H7 (cell line): ENCODE results near the gene AKT1. TPM values are rescaled to one million over a fixed set of nuclear protein-coding genes. Genes with fewer than 3 reads are reported as not detected.

ENCODE experiments used
- DNase-seq: peaks from one replicate; pipeline ENCODE4 v3.0.0; 2012
- H3K27me3 ChIP-seq: 2 replicates; pipeline ENCODE4 v1.6.0; 2011; ENCODE audit warnings: mild to moderate bottlenecking, low read length; ENCODE audit not compliant: control insufficient read depth, insufficient read depth
- H3K36me3 ChIP-seq: replicated peaks from 2 replicates; pipeline ENCODE4 v1.5.1; 2011; ENCODE audit warnings: low read length; ENCODE audit not compliant: control insufficient read depth, insufficient read depth
- H3K4me3 ChIP-seq: 2 replicates; pipeline ENCODE4 v1.5.1; 2011; ENCODE audit warnings: low read depth, mild to moderate bottlenecking, control low read depth, low read length, moderate library complexity; ENCODE audit not compliant: insufficient read depth
- total RNA-seq: library from RNA; depleted of rRNA; stranded (reverse); fragments of >200 nt; shearing (Covaris generic); gene quantifications from 2 replicates; pipeline ENCODE4 v1.2.3, GENCODE V29; 2014; rRNA removed

AKT1 gene
- total RNA-seq, 1 experiment from 2014 or later, result 165 TPM

- H3K27me3 ChIP-seq, result 0 out of 2 replicates have a peak, but pooled peaks cover 2% of the 10 kb centered on the region
- peak; percentile 99 for DNase-seq
- H3K36me3 ChIP-seq, result no peaks in the 10 kb centered on the region; the same call in 1 of the 2 replicates
- peak within 1 kb of the TSS; percentile 79 for H3K4me3 ChIP-seq
Measured at GRCh38 chr14:104723651-104724406, 71.7 kb downstream of the AKT1 start, which contains the start of gene ADSS1. TSS of gene ADSS1 (plus strand) at chr14:104724229. CDS start at chr14:104724271, 42 bp downstream.

DNA sequence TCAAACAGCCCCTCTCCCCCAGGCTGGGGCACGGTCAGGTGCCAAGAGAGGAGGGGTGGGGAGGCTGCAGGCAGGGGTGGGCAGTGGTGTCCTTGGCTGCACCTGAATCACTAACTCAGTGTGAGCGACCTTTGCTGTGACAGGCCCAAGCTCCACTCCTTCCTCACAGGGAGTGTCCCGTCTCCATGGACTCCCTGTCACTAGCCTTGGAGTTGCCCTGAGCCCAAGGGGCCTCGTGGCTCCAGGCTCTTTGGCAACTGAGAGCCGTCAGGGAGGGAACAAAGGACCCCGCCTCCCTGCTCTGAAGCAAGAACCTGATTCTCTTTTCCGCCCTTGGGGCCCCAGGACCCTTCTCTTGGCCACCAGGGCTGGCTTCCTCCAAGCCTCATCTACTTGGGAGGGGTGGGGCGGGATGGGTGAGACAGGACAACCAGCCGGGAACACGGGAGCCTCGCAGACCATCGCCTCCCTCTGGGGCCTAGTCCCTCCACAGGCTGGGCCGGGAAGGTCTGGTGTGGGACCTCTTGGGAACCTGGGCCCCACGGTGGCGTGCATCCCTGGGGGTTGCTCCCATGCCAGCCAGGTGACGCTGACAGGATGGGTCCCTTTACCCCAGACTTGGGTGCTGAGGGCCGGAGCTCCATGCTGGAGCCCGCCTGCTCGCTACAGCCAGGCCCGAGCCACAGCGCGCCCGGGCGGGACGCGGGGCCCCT, 72.5 kb downstream of the AKT1 start:
- Histone ChIP-seq H3K36me3 (no peaks in the 10 kb centered on the region; the same call in 1 of the 2 replicates), H3K4me3 (peak overlapping the region; percentile 79; the same call in 1 of the 2 replicates), H3K27me3 (0 out of 2 replicates have a peak, but pooled peaks cover 2% of the 10 kb centered on the region)
- peak; percentile 88 for DNase-seq

GRCh38 chr14:104721505-104722431, 73.8 kb downstream of the AKT1 start:
- H3K4me3 ChIP-seq, result no peak overlapping the region
- DNase-seq, result no peak
- H3K27me3 ChIP-seq, result 0 out of 2 replicates have a peak, but pooled peaks cover 2% of the 10 kb centered on the region
- H3K36me3 ChIP-seq, result no peaks in the 10 kb centered on the region; the same call in 1 of the 2 replicates

Other genes starting within 250 kb of the AKT1 start
- gene C14orf180, start 216.0 kb downstream of the AKT1 start, total RNA-seq, result not detected in 2 replicates
- gene TMEM179, start 191.0 kb downstream of the AKT1 start, total RNA-seq, result 1.9 and 3.2 TPM in 2 replicates
- gene INF2, start 106.1 kb downstream of the AKT1 start, total RNA-seq, result 62.8 and 78.6 TPM in 2 replicates
- gene ADSS1, start 71.5 kb downstream of the AKT1 start, total RNA-seq, result 10.3 and 11.2 TPM in 2 replicates
- 206 and 249 TPM in 2 replicates for gene SIVA1, start 42.6 kb downstream of the AKT1 start, total RNA-seq
- 9.1 and 9.5 TPM in 2 replicates for gene ZBTB42, start 5.4 kb upstream of the AKT1 start, total RNA-seq
- gene CEP170B, start 69.5 kb upstream of the AKT1 start, total RNA-seq, result 20.8 and 21.4 TPM in 2 replicates
- 0.11 TPM in 1 of 2 replicates, not detected in the other for gene PLD4, start 129.1 kb upstream of the AKT1 start, total RNA-seq
- 2.0 and 2.3 TPM in 2 replicates for gene AHNAK2, start 182.6 kb upstream of the AKT1 start, total RNA-seq
- gene CLBA1, start 190.0 kb upstream of the AKT1 start, total RNA-seq, result 3.5 and 3.7 TPM in 2 replicates
- 99.0 and 111 TPM in 2 replicates for gene CDCA4, start 225.3 kb upstream of the AKT1 start, total RNA-seq